ENCODE results near the gene MNX1.

Gene MNX1

DNA sequence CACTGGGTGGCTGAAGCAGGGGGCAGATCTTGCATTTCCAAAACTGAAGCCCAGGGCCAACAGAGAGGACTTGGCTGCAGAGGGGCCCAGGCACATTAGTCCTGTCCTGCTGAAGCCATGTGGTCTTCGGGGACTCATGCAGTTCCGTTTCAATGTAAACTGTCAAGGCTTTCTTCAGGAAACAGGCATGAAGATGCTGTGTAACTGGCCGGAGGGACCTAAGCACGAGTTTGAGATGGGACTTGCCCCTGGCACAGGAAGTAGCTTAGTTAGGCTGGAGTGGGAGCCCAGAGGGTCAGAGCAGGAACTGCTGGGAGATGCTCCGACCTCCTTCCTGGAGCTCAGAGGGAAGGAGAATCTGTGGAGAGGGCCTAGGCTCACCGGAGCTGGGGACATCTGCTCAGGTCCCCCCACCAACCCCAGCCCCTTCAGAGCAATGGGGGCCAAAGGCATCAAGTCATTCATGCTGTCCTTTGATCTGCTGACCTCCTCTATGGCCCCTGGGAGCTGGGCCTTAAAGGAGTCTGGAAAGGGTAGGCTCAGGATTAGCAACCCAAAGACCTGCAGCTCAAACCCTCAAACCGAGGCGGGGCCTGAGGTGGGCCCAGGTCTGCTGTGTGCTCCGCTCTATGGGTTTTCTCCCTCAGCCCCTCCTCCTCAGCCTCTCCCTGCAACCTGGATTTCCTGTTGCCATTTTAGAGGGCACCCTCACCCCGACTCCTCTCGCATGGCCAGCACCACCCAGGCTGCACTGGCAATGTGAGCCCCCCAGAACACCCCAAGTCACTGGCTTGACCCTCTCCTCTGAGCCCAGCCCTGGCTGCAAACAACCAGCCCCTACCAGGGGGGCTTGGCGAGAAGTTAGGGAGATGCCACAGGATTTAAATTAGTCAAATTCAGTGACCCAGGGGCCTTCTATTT, 4.4 kb upstream of the MNX1 start:
- no peak for DNase-seq

DNA sequence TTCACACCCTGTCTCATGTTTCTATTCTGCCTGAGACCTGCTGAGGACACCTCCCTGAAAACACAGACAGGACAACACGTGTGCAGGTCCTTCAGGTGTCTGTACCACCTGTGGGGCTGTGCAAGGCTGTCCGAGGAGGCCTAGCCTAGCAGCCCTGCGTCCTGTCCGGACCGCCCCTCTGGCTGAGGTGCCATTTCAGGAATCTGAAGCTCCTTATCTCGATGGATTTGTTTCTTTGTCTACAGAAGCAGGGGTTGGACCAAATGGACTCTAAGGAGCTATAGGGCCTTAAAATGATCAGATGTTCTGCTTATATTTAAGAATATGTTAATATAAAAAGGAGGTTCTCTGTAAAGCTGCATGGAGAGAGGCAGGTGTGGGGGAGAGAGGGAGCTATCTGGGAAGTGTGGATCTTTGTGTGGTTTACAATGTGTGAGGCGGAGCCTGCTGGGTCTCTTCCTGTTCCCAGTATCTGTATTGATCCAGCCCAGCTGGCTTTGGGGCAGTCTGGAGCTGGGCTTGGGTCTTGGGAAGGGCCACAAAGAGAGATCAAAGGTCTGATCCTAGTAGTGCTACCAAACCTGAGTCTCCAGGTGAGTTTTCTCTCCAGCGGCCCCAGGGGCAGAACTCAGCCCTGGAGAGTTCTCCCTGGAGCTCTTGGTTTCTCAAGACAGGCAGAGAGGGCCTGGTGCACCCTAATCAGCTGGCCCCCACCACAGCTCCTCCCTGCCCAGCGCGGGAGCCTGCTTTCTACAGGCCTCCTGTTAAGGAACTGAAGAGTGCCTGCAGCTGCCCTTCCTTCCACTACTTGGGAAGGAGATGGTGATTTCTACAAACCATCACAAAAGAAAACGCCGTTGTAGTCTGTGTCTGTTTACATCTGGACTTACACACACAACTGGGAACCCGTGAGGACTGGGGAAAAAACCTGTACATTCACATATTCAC, 3.4 kb upstream of the MNX1 start:
- DNase-seq = no peak

GRCh38 chr7:157013101-157013500, 2.6 kb upstream of the MNX1 start:
- DNase-seq = no peak

GRCh38 chr7:157012113-157012547, 1.7 kb upstream of the MNX1 start:
- DNase-seq = no peak

- peak; percentile 47 to 87 (median 86) for DNase-seq
Observed at GRCh38 chr7:157011333-157012112, 1.1 kb upstream of the MNX1 start.

GRCh38 chr7:157009778-157010587, 480 bp downstream of the MNX1 start:
- peak in 1 of 3 experiments; percentile 39 for DNase-seq

- peak; percentile 30 to 84 (median 79) for DNase-seq
Observed at GRCh38 chr7:157009170-157009777, 1.2 kb downstream of the MNX1 start.

DNA sequence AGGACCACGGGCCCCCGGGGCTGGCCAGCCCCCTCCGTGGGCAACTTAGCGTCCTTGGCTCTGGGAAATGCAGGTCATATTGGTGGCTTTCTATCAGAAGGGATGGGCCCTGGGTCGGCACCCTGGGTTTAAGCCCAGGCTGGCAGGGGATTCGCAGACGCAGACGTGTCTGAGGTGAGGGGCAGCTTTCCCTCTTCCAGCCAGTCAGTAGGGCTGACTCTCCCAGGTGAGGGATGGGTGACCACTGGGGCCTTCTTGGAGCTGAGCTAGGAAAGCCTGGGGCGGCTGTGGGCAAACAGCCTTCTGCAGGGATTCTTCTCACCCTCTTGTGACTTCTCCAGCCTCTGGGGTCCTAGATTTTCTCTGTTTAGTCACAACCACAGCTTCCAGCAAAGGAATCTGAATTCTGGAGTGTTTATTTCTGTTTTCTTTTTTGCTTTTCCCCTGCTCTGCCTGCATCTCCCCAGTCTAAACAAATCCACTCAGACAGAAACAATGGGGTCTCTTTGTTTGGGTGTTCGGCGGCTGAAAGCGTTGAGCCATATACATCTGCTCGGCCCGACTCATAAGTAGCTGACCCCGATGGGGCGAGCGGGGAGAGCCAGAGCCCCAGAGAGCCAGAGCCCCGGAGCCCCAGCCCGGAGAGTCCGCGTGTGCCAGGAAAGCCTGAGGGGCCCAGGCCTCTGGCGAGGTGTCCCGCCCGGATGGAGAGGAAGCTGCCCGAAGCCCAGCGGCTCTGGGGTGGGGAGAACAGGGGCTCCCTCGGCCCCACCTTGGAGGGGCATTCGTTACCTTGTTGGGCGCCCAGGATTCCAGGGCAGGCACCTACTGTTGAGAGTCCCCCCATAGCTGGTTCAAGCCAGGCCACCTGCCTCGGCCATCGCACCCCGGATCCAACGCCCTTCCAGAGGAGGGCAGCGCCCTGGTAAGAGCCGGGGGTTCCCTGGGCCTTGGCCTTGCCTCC, 2.0 kb downstream of the MNX1 start:
- peak in 2 of 3 experiments; percentile 47 to 48 for DNase-seq

DNA sequence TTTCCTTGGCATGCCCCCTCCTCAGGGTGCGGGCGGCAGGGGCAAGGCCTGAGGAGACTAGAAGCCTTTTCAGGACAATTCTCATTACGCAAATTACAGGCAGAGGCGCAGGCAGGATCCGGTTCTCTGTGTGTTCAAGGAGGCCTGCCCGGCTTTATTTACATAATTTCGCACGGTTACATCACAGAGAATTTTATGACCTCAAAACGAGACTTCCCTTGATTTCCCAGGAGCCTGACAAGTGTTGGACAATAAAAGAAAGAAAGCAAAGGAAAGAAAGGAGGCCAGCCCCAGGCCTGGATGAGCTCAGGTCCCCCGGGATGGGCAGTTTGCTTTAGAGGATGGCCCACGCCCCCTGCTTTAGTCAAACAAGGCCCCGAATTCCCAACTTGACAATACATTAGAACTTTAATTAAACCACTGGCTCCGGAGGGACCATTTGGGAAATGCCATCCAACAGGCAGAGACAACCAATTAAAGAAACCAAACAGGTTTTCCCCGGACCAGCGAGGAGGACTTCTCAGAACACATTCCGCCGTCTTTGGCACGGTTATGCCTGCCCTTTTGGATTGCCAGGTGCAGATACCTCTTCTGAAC, 2.9 kb downstream of the MNX1 start:
- DNase-seq = no peak

- no peak for DNase-seq
Observed at GRCh38 chr7:157006829-157007469, 3.5 kb downstream of the MNX1 start.

- DNase-seq = no peak
Observed at GRCh38 chr7:157006205-157006747, 4.2 kb downstream of the MNX1 start.

- DNase-seq = no peak
Observed at GRCh38 chr7:157005456-157006204, 4.8 kb downstream of the MNX1 start.

DNA sequence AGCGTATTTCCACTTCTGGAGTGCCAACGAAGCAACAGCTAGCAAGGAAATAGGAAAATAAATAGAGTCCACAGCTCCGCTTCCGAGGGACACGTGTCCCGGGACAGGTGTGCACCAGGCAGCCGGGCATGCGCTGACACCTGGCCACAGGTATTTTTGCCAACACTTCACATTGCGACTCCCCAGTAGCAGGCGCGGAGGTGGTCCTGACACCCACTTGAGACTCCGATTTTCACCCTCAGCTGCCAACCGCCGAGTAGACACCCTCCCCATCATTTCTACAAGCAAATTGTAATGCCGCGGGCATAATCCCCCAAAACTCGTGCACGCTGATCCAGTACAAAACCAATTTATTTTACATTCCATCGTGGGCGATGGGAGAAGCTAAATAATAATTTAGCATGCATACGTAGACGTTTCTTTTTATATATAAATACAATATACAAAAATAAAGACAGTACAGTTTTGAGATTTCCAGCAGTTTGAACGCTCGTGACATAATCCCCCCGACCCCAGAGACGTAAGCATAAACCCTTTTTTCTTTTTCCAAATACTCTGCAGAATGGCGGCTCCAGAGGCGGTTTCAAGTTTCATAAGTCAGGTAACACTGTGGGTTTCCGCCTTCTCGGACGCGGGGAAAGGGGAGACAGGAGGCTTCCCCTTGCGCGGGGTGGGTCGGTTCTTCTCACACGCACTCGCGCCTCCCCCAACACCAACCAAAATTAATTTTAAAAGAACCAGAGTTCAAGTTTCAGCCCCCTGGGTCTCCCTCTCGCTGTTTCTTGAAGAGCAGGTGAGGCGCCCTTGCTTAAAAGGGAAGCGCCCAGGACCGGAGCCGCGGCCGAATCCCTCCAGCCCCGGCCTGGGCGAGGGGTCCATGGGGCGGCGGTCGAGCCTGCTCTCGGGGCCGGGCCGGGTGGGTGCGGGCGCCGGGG, 5.7 kb downstream of the MNX1 start:
- no peak for DNase-seq

DNA sequence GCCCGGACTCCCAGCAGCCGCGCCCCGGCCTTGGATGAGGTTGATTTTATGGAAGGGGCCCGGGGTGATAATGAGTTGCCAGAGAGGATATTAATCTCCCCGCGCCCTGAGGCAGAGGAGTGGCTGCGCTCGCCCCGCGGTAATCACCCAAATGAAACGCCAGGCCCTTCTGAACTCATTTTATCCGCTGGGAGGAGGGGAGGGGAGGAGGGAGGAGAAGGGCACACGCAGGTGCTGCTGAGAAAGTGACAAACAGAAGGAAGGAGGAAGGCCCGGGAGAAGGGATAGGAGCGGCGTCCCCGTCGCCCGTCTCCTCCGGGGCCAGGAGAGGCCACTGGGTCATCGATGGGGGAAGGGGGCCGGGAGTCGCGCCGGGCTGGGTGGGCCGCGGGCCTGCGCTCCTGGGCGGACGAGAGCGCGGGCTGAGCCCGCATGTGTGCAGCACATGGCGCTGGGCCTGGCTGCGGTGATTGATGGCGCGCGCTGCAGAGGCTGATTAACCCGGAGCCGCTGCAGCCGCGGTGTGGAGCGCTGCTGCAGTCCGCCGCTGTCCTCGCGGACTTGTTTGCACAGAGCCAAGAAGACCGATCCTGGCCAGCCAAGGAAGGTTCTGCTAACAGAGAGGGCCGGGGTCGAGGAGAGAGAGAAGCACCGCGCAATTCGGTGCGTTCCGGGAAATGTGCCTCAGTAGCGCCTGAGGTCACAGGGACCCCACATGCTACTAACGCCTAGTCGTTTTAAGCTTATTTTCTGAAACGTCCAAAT, 6.5 kb downstream of the MNX1 start:
- peak in 1 of 3 experiments; percentile 16 for DNase-seq

DNA sequence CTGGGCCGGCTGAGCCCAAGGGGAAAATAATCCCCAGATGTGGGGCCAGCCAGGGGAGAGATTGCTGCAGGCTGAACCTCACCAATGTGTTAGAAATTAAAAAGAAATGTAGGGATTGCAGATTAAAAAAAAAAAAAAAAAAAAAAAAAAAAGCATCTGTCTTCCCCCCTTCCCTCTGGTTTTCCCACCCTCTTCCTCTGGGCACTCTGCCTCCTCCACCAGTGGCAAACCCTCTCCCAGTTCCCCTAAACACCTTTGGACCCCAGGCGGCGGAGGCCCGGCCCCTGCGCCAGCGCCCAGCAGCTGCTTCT, 7.1 kb downstream of the MNX1 start:
- no peak for DNase-seq

DNA sequence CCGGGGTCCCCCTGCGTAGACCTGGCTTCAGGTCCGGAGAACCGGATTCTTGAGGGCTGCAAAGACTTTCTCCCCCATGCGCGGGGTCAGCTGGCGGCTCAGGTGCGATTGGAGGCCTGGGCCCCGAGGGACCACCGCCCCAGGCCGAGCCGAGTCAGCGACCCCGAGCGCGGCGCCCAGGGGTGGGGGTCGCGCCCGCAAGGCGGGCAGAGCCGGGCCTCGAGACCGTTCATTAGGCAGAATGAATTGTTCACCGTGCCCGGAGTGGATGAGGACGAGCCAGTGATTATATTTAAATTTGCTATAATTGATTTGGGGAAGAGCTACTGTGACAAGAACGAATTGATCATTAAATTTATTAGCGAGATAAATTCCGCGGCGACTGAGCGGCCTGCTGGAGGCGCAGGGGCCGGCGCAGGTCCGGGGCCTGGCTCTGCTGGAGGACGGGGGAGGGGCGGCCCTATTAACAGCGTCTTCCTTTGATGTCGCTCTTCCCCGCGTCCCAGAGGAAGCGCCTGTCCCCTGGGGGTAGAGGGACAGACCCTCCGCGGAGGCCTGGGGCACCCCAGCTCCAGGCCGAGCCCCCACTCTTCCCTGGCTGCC, 7.5 kb downstream of the MNX1 start:
- DNase-seq = no peak
